ENCODE measurements around the gene ANKRD44. TPM values are rescaled to one million over a fixed set of nuclear protein-coding genes. Genes with fewer than 3 reads are reported as not detected.

The ANKRD44 gene
- total RNA-seq, 1 donor from 2014 or later = 4.3 TPM

DNA sequence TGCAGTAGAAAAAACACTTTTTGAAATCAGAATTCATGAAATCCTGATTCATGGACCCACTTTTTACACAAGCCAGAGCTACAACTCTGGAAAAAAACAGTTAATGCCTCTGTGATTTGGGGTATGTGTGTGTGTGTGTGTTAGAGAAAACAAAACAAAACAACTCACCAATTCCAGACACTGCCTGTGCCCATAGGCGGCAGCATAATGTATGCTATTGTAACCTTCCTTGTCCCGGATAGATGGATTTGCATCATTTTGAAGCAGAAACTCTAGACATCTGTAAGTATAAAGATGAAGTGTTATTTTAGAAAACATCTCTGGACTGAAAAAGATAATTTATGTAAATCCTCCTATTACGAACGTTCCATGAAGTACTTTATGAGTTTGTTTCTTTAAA lies 232.0 kb downstream of the ANKRD44 start:
- no peak overlapping the region for H3K4me3 ChIP-seq (ENCODE audit: low read depth, low read length)
- no peak for DNase-seq (ENCODE audit: low read depth)
- TF ChIP-seq, protein P1, sequence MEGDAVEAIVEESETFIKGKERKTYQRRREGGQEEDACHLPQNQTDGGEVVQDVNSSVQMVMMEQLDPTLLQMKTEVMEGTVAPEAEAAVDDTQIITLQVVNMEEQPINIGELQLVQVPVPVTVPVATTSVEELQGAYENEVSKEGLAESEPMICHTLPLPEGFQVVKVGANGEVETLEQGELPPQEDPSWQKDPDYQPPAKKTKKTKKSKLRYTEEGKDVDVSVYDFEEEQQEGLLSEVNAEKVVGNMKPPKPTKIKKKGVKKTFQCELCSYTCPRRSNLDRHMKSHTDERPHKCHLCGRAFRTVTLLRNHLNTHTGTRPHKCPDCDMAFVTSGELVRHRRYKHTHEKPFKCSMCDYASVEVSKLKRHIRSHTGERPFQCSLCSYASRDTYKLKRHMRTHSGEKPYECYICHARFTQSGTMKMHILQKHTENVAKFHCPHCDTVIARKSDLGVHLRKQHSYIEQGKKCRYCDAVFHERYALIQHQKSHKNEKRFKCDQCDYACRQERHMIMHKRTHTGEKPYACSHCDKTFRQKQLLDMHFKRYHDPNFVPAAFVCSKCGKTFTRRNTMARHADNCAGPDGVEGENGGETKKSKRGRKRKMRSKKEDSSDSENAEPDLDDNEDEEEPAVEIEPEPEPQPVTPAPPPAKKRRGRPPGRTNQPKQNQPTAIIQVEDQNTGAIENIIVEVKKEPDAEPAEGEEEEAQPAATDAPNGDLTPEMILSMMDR (IDR thresholded peaks at IDR 0.05; ENCODE audit: insufficient read depth, low read length, poor library complexity, severe bottlenecking) = no peak
- no peaks in the 10 kb centered on the region for H3K36me3 ChIP-seq (ENCODE audit: control insufficient read depth, insufficient read depth, low read length)
- no peaks in the 10 kb centered on the region for H3K27me3 ChIP-seq (ENCODE audit: control insufficient read depth, insufficient read depth, low read length)

DNA sequence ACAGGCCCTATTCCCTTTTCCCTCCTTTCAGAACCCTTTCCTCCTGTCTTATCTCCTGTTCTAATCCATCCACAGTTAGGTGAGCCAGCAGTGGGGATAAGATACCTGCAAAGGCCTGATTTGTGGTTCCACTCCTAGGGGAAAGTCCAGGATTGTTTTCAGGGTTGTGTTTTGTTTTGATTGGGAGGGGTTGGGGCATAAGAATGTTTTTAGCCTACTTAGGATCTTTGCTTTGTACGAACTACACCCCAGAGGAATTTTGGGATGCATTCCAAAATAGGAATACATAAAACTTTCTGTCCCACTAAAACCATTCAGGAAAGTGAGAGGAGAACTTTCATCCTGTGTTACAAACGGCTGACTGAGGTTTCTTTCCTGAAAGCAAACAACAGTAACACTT lies 233.2 kb downstream of the ANKRD44 start:
- Histone ChIP-seq H3K4me3 (ENCODE audit: low read depth, low read length) (no peak overlapping the region), H3K36me3 (ENCODE audit: control insufficient read depth, insufficient read depth, low read length) (no peaks in the 10 kb centered on the region), H3K27me3 (ENCODE audit: control insufficient read depth, insufficient read depth, low read length) (no peaks in the 10 kb centered on the region)
- DNase-seq (ENCODE audit: low read depth) = no peak
- TF ChIP-seq, protein P1 (IDR thresholded peaks at IDR 0.05; ENCODE audit: insufficient read depth, low read length, poor library complexity, severe bottlenecking) = no peak

DNA sequence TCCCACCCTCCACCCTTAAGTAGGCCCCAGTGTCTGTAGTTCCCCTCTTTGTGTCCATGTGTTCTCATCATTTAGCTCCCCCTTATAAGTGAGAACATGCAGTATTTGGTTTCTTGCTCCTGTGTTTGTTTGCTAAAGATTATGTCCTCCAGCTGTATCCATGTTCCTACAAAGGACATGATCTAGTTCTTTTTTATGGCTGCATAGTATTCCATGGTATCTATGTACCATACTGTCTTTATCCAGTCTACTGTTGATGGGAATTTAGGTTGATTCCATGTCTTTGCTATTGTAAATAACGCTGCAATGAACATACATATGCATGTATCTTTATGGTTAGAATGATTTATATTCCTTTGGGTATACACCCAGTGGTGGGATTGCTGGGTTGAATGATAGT lies 233.9 kb downstream of the ANKRD44 start:
- Histone ChIP-seq H3K4me3 (ENCODE audit: low read depth, low read length) (no peak overlapping the region), H3K27me3 (ENCODE audit: control insufficient read depth, insufficient read depth, low read length) (no peaks in the 10 kb centered on the region), H3K36me3 (ENCODE audit: control insufficient read depth, insufficient read depth, low read length) (no peaks in the 10 kb centered on the region)
- no peak for DNase-seq (ENCODE audit: low read depth)
- TF ChIP-seq, protein P1 (IDR thresholded peaks at IDR 0.05; ENCODE audit: insufficient read depth, low read length, poor library complexity, severe bottlenecking) = no peak

DNA sequence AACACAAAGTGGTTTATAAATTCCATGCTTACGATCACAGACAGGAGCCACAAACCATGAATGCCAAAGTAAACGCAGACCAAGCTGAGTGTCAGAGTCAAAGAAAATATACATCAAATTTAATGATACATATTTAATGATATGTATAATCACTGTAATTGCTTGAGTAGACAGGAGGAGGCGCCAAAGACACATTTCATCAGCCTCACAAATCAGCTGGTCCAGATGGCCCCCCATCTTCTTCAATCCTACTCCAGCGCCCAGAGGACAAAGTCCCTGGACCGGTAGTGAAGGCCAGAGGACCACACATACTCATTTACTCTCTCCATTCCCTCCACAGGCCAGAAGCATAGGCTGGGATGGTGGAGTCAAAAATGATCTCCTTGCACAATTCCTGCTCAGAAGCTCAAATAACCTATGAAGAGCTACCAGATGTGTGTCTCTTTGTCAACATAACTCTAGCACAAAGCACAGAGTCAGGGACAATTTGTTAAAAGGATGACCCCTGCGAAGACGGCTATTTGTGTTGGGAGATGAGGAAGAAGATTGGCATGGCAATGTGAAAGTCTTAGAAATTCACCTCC lies 234.7 kb downstream of the ANKRD44 start:
- no peak for DNase-seq (ENCODE audit: low read depth)
- Histone ChIP-seq H3K4me3 (ENCODE audit: low read depth, low read length) (no peak overlapping the region), H3K36me3 (ENCODE audit: control insufficient read depth, insufficient read depth, low read length) (no peaks in the 10 kb centered on the region), H3K27me3 (ENCODE audit: control insufficient read depth, insufficient read depth, low read length) (no peaks in the 10 kb centered on the region)
- TF ChIP-seq, protein P1 (IDR thresholded peaks at IDR 0.05; ENCODE audit: insufficient read depth, low read length, poor library complexity, severe bottlenecking) = peak; percentile 24

DNA sequence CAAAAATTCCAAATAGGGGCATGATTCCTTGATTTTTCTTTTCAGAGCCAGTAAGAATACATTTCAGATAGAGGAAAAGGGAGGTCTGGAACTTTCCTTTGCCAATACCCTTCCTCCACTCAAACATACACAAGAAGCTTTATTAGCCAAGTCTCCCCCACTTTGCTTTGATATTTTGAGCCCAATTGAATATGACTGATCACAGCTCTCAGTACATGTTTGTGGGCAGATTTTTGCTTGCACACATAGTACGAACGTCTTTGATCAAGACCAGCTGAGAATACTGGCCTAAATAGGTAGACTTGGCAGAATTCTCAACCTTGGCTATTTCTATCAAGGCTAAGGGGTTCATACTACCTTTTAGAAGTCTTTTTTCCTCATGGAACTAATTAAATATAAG lies 235.3 kb downstream of the ANKRD44 start:
- no peak overlapping the region for H3K4me3 ChIP-seq (ENCODE audit: low read depth, low read length)
- no peaks in the 10 kb centered on the region for H3K27me3 ChIP-seq (ENCODE audit: control insufficient read depth, insufficient read depth, low read length)
- TF ChIP-seq, protein P1 (IDR thresholded peaks at IDR 0.05; ENCODE audit: insufficient read depth, low read length, poor library complexity, severe bottlenecking) = no peak
- no peak for DNase-seq (ENCODE audit: low read depth)
- no peaks in the 10 kb centered on the region for H3K36me3 ChIP-seq (ENCODE audit: control insufficient read depth, insufficient read depth, low read length)

Data from kidney epithelial cell (primary cell).